GM19324 (cell line): ENCODE results near the gene C3orf20.

Experiments used
- ATAC-seq: cut with Tn5 transposase; IDR thresholded peaks from one replicate; pipeline ENCODE4 v1.9.1; 2021; ENCODE audit warnings: mild to moderate bottlenecking, moderate library complexity; ENCODE audit not compliant: unreplicated experiment, low FRiP score

C3orf20 gene

DNA sequence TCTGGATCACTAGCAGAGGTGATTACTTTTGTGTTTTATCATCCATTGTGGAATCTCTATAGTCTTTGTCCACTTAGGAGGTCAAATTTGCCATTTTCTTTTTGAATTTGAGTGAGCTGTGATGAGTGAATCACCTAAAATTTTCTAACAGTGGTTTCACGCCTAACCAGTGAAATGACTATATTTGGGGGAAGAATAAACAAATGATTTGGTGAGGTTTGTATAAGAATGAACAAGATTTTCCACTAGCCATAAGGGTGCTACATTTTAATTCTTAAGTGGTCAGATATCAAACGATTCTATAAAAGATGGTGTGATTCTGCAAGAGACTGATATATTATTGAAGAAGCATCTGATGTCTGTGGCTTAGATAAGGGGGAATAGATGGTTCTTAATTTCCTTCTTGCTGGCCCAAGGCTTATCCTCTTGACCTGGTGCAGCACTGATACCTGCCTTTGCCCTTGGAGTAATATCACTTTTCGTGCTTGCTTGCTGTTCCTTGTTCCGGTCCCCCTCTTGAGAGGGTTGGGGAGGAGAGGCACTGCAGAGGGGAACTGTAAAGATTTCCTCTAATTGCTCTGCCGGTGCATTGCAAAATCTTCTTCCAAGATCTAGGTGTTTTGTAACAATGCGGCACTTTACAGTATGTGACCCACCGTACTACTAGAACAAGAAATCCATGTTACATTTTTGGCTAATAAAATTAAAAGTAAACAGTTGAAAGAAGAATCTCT lies 14.5 kb downstream of the C3orf20 start:
- no peak for ATAC-seq

DNA sequence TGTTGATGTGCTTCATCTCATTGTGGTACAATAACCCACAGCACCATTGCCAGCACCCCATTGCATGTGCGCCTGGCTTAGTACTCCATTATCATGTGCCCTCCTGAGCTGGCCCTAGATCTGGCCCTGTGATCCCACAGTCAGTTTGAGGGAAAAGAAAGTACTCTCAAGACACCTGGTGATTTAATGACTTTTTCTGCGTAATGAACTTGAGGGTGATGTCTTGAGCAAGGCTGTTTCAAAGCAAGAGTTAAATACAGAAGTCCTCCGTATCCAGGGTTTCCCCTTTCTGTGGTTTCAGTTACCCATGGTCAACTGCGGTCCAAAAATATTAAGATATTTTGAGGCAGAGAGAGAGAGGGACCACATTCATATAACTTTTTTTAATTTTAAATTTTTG lies 16.3 kb downstream of the C3orf20 start:
- ATAC-seq, result no peak

DNA sequence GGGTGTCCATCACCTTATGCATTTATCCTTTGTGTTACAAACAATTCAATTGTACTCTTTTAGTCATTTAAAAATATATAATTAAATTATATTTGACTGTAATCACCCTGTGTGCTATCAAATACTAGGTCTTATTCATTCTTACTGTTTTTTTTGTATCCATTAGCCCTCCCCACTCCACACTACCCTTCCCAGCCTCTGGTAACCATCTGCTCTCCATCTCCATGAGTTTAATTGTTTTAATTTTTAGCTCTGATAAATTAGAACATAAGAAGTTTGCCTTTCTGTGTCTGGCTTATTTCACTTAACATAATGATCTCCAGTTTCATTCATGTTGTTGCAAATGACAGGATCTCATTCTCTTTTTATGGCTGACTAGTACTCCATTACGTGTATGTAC lies 16.8 kb downstream of the C3orf20 start:
- ATAC-seq, result no peak

DNA sequence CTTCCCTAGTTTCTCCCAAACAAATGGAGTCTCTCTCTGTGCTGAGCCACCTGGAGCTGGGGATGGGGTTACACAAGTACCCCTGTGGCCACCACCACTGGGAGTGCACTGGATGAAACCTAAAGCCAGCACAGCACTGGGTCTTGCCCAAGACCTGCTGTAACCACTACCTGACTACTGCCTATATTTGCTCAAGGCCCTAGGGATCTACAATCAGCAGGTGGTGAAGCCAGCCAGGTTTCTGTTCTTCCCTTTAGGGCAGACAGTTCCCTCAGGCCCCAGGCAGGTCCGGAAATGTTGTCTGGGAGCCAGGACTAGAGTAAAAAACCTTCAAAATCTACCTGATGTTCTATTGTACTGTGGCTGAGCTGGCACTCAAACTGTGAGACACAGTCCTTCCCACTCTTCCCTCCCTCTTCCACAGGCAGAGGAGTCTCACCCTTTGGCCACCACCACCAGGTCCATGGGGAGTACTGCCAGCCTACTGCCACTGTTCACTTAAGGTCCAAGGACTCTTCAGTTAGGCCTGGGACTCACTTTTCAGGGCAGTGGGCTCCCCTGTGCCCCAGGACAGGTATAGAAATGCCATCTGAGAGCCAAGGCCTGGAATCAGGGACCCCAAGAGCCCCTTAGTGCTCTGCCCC lies 23.8 kb downstream of the C3orf20 start:
- ATAC-seq, result no peak

DNA sequence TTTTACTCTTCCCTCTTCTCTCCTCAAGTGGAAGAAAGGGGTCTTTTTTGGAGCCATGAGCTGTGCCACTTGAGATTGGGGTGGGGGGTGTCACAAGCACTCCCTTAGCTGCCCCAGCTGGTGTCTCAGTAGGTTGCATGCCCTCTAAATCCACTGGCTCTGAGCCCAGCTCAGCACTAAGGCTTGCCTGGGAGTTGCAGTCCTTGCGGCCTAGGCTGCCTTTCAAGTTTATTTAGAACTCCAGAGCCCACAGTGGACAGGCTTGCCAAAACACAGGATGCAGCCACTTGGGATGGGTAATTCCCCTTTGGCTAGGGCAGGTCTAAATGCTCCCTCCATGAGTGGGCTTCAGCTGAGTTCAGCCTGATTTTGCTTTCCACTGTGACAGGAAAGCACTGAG lies 24.7 kb downstream of the C3orf20 start:
- ATAC-seq, result no peak

DNA sequence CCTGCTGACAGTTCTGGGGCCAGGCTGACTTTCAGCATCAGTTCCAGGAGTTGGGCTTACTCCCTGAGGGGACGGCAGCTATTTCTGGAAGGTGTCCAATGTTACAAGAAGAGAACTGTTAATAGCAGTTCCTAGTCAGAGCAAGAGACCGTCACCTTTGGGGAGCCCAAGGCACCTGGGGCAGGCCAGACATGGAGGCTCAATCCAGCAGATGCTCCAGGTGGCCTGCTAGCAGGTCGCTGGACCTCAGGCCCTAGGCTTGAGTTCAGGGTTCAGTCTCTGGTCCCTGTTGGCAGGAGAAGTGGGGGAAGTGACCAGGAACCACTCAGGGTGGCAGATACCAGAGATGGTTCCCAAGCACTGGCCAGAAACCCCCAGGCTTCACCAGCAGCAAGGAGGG lies 25.9 kb downstream of the C3orf20 start:
- ATAC-seq, result no peak

DNA sequence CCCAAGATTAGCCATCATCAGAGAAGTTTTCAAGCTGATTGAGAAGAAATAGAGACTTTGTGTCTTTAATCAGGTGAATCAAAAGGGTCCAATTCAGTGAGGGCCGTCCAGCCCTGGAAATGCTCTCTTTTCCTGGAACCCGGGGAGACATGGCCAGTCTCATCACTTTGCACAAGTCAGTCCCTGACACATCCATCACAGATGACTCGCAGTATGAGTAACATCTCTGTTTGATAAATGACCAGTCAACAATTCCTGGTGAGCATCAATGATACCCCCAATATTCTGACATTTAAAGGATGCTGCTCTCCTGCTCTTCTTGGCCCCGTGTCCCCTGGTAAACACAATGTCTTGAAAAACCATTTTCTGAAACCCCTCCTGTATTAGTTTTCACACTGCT lies 26.7 kb downstream of the C3orf20 start:
- ATAC-seq, result no peak

DNA sequence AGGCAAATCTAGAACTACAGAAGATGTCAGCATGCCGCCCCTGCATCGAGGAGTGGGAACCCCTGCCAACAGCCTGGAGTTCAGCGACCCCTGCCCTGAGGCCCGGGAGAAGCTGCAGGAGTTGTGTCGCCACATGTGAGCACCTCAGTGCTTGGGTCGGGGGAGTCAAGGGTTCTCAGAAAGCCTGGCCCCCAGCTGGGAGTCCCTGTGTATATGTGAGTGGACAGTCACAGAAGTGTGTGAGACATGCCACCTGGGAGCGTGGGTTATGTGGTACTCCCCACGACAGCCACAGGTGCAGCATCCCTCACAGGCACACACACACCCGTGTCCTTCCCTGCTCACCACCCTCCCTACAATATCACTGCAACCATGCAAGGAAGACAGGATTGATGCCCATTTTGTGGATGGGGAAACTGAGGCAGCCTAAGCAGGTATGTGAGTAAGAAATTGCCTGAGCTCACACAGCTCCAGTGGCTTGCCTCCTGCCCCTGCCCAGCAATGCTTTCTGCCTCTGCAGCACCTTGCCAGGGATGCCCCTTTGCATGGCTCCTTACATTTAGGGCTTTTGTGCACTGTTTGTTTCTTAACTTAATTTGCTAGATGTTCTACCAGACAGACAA lies 28.3 kb downstream of the C3orf20 start:
- ATAC-seq, result no peak

DNA sequence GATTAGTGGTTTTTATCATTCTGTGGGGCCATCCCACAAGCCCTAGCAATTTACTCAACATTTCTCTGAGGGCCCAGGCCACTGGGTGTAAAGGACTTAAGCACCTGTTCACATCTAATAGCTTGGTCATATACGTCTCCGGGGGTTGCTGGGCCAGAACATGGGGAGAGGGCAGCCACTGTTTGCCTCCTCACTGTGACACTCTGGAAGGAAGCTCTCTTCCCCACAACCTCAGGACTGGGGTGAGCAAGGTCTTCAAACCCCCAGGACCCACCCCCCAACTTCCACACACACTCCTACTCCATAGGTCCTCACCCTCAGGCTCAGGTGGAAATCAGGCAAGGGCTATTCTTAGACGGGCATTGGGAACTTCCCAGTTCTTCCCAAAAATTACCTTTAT lies 28.9 kb downstream of the C3orf20 start:
- ATAC-seq, result no peak

DNA sequence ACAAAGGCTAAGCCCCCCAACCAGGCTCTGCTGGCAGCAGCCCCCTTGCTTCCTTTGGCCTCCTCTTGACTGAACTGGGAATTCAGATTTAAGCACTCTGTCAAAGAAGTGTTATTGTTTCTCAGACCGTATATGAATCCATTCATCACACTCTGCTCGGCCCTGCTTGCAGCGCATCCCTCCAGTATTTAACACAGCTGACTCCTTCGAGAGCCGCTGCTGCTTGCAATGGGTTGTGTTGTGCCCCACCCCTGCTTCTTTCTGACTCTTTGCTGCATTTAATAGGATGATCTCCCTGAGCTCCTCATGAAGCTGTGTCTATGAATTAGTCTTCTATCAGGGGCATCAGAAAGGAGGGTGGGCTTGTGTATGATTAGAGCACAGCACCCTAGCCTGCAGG lies 31.2 kb downstream of the C3orf20 start:
- ATAC-seq, result no peak

DNA sequence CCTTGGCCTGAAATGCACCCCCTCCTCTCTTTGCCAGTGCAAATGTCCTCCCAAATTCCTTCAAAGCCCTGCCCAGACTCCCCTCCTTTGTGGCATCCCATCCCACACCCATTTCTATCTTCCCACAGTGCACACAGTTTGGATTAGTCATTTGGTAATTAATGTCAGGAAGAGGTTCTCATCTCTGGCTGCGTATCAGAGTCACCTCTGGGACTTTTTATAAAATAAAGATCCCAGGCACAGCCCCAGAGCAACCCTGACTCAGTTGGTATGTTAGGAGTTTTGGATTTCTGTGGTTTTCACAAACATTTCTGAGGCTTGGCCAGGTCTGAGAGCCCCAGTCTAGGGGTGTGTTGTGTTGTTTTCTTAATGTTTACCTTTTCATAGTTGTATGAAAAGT lies 41.6 kb downstream of the C3orf20 start:
- no peak for ATAC-seq

DNA sequence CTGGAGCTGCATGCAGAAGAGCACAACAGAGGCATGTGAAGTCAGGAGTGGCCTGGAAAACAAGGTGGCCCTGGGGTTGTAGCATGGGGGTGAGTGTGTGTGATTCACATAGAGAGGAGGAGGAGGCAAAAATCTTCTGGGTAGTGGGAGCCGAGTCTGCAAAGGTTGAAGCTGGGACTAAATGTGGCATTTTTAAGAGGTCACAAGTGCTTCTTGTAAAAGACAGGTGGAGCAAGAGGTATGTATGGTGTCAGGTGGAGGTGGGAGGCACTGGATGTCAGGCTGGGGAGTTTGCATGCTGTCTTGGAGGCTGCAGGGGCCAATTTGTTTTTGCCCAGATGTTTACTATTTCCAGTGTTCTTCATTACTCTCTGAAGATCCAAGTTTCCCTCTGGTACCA lies 42.4 kb downstream of the C3orf20 start:
- ATAC-seq, result no peak

DNA sequence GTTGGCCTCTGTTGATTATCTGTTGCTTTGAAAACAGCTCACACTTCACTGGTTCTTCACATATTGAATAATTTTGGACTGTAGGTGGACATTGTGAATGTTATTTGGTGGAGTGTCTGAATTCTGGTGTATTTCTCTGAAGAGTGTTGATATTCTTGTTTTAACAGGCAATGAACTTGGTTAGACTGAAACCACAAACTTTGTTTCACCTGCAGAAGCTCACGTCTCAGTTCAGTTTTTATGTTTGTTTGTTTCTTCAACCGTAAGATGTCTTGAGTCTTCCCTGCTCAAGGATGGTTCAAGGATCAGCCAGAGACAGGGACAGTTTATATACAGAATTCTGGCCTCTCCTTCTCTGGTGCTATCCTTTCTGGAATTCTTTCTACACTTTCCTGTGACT lies 43.6 kb downstream of the C3orf20 start:
- no peak for ATAC-seq

DNA sequence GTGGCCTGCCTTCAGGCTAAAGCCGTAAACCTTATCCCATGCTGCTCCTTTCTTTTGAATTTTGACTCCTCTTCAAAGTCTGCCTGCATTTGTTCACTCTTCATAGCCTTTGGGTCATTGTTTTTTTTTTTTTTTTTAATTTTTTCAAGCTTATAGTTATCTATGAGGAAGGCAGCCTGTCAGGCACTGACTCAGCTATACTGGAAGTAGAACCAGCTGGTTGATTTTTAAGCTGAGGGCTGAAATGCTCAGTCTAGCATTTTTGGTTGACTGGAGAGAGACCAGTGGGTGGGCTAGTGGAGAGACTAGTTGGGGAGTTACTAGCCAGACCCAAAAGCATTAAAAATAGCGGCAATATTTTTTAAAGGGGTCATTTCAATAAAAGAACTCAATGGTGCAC lies 44.1 kb downstream of the C3orf20 start:
- ATAC-seq, result no peak

DNA sequence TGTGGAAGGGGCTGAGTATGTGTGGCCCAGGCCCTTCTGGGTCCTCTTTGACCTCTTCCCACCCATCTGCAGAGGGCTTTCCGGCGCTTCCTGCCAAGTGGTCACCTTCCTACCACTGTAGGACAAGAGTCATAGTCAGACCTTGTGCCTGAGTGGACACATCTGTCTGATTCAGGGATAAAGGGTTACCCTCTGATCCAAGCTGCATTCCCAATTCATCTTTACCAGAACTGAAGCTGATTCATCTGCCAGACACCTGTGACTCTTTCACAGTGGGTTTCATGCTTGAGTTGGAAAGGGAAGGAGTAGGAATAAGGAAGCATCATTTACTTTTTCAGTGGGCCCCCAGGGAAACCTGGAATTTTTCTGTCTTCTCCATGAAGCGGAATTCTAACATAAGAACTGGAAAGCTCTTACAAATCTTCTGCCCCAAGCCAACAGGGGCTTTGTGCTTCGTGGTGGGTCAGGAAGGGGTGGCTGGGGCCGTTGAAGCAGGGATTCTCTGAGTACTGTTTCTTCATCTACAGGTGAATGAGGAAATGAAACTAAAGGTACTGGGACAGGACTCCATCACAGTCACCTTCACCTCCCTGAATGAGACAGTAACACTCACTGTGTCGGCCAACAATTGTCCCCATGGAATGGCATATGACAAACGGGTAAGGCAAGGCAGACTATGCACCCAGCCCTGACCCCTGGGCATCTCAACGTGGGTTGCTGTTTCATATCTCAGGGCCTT lies 46.4 kb downstream of the C3orf20 start:
- no peak for ATAC-seq

DNA sequence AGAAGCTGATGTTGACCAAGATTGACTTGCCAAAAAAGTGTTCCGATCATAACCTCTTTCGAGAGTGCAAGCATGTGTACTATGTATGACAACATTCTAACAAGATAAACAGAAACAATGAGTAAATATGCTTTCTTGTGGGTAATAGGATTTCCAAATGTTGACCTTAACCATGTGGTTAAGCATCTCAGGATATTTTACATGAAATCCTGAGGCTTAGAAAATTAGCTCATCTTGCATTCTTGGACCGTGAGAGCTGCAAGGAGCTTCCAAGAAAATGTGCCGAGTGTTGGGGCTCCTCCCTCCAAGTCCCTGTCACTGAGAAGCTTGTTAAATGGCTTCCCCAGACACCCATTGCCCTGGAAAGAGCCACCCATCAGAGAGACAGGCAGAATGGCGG lies 50.1 kb downstream of the C3orf20 start:
- ATAC-seq, result no peak

DNA sequence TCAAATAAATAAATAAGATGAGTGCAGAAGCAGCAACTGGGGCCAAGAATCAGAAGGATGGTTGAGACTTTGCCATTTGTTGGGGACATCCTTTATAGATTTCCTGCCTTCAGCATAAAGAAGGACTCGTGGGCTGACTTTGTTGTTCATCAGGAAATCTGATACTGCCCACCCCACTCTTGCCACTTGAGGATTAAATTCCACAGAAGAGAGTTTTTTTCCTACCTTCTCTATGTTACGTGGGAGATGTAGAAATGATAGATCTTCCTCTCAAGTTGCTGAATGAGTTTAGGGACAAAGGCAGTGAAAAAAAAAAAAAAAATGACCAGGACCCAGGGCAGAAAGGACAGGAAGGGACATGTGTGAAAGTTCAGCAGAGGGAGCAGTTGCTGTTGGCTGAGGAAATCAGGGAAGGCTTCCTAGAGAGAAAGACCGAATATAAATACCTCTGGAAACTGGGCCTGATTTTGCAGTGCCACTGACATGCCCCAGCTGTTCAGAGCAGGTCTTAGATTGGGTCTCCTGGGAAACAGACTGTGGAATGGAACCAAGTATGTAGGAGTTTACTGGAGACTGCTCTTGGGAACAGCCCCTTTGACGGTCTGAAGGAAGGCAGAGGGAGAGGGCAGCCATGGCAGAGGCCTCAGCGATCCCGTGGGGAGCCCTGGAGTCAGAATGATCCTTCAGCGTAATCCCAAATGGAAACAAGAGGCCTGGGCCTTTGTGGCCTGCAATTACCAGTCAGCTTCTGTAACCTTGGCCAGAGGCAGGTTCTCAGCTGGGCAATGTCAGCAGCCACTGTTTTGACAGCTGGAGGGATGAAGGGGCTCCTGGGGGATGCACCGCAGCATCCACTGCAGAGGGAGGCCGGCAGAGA lies 50.9 kb downstream of the C3orf20 start:
- no peak for ATAC-seq

DNA sequence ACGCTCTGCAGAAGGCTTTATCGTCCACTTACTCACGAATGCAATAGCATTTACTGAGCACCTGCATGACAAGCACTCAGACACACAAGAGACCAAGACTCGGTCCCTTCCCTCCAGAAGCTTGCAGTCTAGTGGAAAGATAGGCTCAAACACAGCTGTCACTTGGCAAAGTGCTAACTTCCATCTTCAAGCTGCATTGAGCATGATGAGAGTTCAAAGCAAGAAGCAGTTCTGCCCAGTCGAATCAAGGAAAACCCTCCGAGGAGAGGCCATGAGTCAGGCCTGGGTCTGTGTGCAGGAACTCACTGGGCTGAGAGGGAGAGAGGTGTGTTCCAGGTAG lies 51.5 kb downstream of the C3orf20 start:
- ATAC-seq, result no peak

DNA sequence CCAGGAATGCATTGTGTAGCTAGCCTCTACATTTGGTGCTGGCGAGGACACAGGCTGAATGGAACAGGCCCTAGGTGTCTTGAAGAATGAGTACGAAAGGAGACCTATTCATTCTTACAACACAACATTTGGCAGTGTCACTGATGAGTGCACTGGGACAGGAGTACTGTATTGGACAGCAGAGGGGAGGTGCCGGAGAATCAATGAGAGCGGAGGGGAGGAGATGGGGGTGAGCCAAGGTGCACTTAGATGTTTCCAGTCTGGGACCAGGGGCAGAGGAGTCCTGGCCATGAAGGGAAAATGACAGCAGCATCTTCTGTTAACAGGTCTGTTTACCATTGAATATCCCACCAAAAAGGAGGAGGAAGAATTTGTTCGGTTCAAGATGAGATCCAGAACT lies 53.2 kb downstream of the C3orf20 start:
- no peak for ATAC-seq

DNA sequence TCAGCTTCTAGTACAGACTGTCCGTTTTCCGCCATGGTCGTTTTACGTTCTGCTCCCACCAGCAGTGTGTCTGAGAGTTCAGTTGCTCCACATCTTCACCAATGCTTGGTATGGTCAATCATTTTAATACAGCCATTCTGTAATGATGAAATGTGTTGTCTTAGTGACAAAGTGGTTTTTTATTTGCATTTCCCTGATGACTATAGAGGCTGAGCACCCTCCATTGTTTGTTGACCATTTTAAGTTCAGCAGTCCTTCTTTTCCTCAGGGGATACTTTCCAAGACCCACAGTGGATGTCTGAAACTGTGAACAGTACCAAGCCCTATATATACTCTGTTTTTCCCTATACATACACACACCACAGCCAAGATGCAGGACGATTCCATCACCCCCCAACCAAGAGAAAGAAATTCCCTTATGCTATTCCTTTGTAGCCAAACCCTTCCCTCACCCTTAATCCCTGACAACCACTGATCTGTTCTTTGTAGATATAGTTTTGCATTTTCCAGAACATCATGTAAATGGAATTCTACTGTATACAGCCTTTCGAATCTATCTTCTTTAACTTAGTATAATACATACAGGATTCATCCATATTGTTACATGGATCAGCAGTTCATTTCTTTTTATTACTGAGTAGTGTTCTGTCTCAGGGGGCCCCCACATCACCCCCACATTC lies 55.9 kb downstream of the C3orf20 start:
- ATAC-seq, result no peak
